ENCODE measurements around the gene MIER3. TPM values are rescaled to one million over a fixed set of nuclear protein-coding genes. Genes with fewer than 3 reads are reported as not detected.

MIER3 gene
- total and polyA plus RNA-seq, 7 donors: 4.8 to 20.5 (median 11.9) TPM

DNA sequence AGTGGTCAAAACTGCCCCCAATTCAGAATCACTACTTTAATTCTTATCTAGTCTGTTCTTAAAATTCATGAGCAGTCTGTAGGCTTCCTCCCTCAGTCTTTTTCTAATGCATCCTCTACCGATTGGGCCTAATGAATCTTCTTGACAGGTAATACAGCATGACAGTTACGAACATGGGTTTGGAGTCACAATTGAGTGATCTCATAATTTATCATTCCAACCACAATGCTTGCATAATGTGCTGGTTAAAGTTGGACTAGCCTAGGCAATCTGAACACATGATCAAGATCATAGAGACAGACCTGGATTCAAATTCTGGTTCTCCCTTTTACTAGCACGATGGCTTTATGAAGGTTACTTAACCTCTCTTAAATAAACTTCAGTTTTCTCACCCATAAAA, 75.6 kb downstream of the MIER3 start:
- peaks cover 4 to 83% of the 10 kb centered on the region in 2 donors for H3K36me3 ChIP-seq (ENCODE audit: insufficient read depth in 1 of 2, low read depth in 1 of 2)
- intact Hi-C loops (cut with DNase I): no loop called here
- DNase-seq: no peak
- no peak overlapping the region for H3K27ac ChIP-seq
- no peaks in the 10 kb centered on the region for H3K4me1 ChIP-seq
- no peak overlapping the region for H3K4me3 ChIP-seq
- H3K27me3 ChIP-seq (ENCODE audit: insufficient read depth in 3 of 3, low read length in 2 of 3): no peaks in the 10 kb centered on the region
- H3K9me3 ChIP-seq: no peaks in the 10 kb centered on the region
- ATAC-seq: no peak
- TF ChIP-seq CTCF (IDR thresholded peaks at IDR 0.05): no peak
- 80 to 88% (median 83%) methylated on average over 3 of the region's 3 CpGs for WGBS, 3 donors

GRCh38 chr5:56873056-56873455, 78.9 kb downstream of the MIER3 start:
- 72 to 79% (median 74%) methylated on average over 3 of the region's 3 CpGs for WGBS, 3 donors
- intact Hi-C loops (cut with DNase I): no loop called here
- no peak overlapping the region for H3K4me3 ChIP-seq
- no peaks in the 10 kb centered on the region for H3K27me3 ChIP-seq (ENCODE audit: insufficient read depth in 3 of 3, low read length in 2 of 3)
- no peak overlapping the region for H3K27ac ChIP-seq
- no peak for ATAC-seq
- no peak for DNase-seq
- H3K4me1 ChIP-seq: no peaks in the 10 kb centered on the region
- H3K36me3 ChIP-seq (ENCODE audit: insufficient read depth in 1 of 2, low read depth in 1 of 2): peaks cover 4 to 83% of the 10 kb centered on the region in 2 donors
- H3K9me3 ChIP-seq: no peaks in the 10 kb centered on the region
- TF ChIP-seq CTCF (IDR thresholded peaks at IDR 0.05): no peak

DNA sequence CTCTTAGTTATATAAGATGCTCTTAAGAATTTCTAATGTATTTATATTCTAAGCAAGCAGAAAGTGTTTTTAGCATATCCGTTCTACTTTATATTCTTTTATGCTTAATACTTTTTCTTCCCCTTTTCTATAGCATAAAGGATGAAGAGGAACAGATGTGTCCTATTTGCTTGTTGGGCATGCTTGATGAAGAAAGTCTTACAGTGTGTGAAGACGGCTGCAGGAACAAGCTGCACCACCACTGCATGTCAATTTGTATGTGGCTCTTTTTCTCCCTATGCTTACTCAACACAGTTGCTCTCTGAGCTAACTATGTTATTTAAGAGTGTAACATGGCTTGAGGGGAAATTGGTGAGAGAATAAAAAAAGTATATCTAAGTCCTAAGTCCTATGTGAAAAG, 80.1 kb downstream of the MIER3 start:
- H3K27me3 ChIP-seq (ENCODE audit: insufficient read depth in 3 of 3, low read length in 2 of 3): no peaks in the 10 kb centered on the region
- peaks cover 4 to 96% of the 10 kb centered on the region in 2 donors for H3K36me3 ChIP-seq (ENCODE audit: insufficient read depth in 1 of 2, low read depth in 1 of 2)
- no peak overlapping the region for H3K4me3 ChIP-seq
- no peak for ATAC-seq
- no peak for DNase-seq
- WGBS, 3 donors: 82 to 89% (median 86%) methylated on average over 2 of the region's 2 CpGs
- H3K9me3 ChIP-seq: no peaks in the 10 kb centered on the region
- H3K4me1 ChIP-seq: no peaks in the 10 kb centered on the region
- intact Hi-C loops (cut with DNase I): no loop called here
- H3K27ac ChIP-seq: no peak overlapping the region
- TF ChIP-seq CTCF (IDR thresholded peaks at IDR 0.05): no peak

Other genes with a start within 250 kb of the MIER3 start
- 1 to 10 TPM; 3.0 to 5.2 (median 4.2) TPM for gene MAP3K1, start 136.6 kb downstream of the MIER3 start, total RNA-seq
- gene MAP3K1, start 136.6 kb downstream of the MIER3 start, polyA plus RNA-seq: 1 to 10 TPM in 2 of 3 donors, under 1 TPM in 1; 0.97 to 1.5 (median 1.5) TPM
- gene SETD9, start 42.5 kb downstream of the MIER3 start, total RNA-seq: 10 to 100 TPM in 2 of 4 donors, 1 to 10 TPM in 2; 4.9 to 16.3 (median 11.0) TPM
- 10 to 100 TPM; 10.1 to 14.7 (median 11.1) TPM for gene SETD9, start 42.5 kb downstream of the MIER3 start, polyA plus RNA-seq
- 10 to 100 TPM; 45.0 to 54.5 (median 53.3) TPM for gene GPBP1, start 221.9 kb upstream of the MIER3 start, total RNA-seq
- 10 to 100 TPM; 37.3 to 74.0 (median 38.0) TPM for gene GPBP1, start 221.9 kb upstream of the MIER3 start, polyA plus RNA-seq